Measurements from ENCODE around the gene NKAIN4.

Gene NKAIN4

DNA sequence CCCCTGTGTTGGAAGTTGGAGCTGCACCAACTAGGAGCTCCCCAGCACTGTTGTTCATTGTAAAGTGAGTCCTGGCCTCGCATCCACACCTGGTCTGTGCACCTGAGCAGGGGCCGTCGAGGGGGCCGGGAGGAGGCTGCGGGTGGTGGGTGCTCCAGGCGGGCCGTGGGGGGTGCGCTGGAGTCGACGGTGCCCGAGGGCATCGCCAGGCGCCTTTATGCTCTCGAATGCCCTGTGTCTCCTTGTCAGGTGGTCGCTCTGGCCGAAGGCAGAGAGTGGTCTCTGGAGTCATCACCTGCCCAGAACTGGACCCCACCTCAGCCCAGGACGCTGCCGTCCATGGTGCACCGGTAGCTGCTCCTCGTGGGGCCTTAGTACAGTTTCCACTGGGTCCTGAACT is 22.7 kb upstream of the NKAIN4 start:
- TF ChIP-seq Cebpa-rat (IDR thresholded peaks at IDR 0.05) = no peak
- Histone ChIP-seq H3K27ac (no peak overlapping the region), H3K9me3 (no peaks in the 10 kb centered on the region), H3K4me3 (no peak overlapping the region), H4K20me1 (peaks cover 57% of the 10 kb centered on the region), H3K9ac (no peak overlapping the region), H3K36me3 (peaks cover 68% of the 10 kb centered on the region), H3K4me2 (no peak overlapping the region), H3K27me3 (peaks cover under 1% of the 10 kb centered on the region; the same call in 1 of the 2 replicates), H3K4me1 (peaks cover 71% of the 10 kb centered on the region)

GRCh38 chr20:63275825-63276224 is 21.6 kb upstream of the NKAIN4 start:
- no peak for TF ChIP-seq Cebpa-rat (IDR thresholded peaks at IDR 0.05)
- peaks cover 12% of the 10 kb centered on the region; the same call in 1 of the 2 replicates for H3K27me3 ChIP-seq
- no peaks in the 10 kb centered on the region for H3K9me3 ChIP-seq
- H3K9ac ChIP-seq = no peak overlapping the region
- peaks cover 63% of the 10 kb centered on the region for H3K4me1 ChIP-seq
- H3K4me3 ChIP-seq = no peak overlapping the region
- no peak overlapping the region for H3K27ac ChIP-seq
- H3K4me2 ChIP-seq = no peak overlapping the region
- H4K20me1 ChIP-seq = peaks cover 52% of the 10 kb centered on the region
- H3K36me3 ChIP-seq = peaks cover 61% of the 10 kb centered on the region

GRCh38 chr20:63274381-63275228 is 20.3 kb upstream of the NKAIN4 start:
- peak overlapping the region; percentile 9; the same call in 1 of the 2 replicates for H3K27ac ChIP-seq
- H4K20me1 ChIP-seq = peaks cover 52% of the 10 kb centered on the region
- peak overlapping the region; percentile 34; the same call in 1 of the 2 replicates for H3K9ac ChIP-seq
- H3K36me3 ChIP-seq = peaks cover 51% of the 10 kb centered on the region
- no peak for TF ChIP-seq Cebpa-rat (IDR thresholded peaks at IDR 0.05)
- H3K4me1 ChIP-seq = peaks cover 51% of the 10 kb centered on the region
- peaks cover 13% of the 10 kb centered on the region; the same call in 1 of the 2 replicates for H3K27me3 ChIP-seq
- peak overlapping the region; percentile 86 for H3K4me2 ChIP-seq
- no peaks in the 10 kb centered on the region for H3K9me3 ChIP-seq
- no peak overlapping the region for H3K4me3 ChIP-seq

DNA sequence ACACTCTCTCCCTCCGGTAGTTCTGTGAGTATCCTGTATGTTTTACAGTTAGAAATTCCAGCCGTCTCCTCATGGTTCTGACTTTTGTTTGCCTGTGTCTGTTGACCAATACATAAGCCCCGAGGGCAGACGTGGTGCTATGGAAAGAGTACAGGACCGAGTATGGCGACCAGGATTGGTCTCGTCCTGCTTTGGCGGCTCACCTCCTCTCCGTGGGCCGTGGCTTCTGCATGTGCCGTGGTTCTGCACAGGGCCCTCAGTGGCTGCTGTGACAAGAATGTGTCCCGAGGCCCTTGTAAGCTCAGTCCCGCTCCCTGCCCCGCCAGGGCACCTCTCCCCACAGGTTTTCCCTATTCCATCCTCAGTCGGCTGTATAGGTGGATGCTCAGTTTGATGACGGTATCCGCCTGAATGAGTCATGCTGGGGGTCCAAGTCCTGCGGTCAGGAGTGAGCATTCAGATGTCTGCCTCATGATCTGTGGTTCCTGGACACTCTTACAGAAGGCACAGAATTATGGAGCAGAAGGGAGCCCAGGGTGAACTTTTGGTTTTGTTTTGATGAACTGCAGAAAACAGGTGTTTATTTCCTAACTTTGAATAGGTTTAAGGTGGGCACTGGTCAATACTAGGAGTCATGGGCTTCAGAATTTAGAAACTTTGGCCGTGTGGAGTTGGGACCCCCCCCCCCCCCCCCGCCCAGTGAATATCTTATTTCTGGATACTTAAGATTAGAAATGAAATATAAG is 19.5 kb upstream of the NKAIN4 start:
- peaks cover 14% of the 10 kb centered on the region; the same call in 1 of the 2 replicates for H3K27me3 ChIP-seq
- TF ChIP-seq Cebpa-rat (IDR thresholded peaks at IDR 0.05) = no peak
- peak overlapping the region; percentile 89 for H3K27ac ChIP-seq
- H3K9me3 ChIP-seq = no peaks in the 10 kb centered on the region
- H3K9ac ChIP-seq = peak overlapping the region; percentile 89
- peak overlapping the region; percentile 86 for H3K4me2 ChIP-seq
- peaks cover 43% of the 10 kb centered on the region for H3K36me3 ChIP-seq
- peaks cover 43% of the 10 kb centered on the region for H3K4me1 ChIP-seq
- peaks cover 52% of the 10 kb centered on the region for H4K20me1 ChIP-seq
- H3K4me3 ChIP-seq = peak overlapping the region; percentile 91

- no peak for TF ChIP-seq Cebpa-rat (IDR thresholded peaks at IDR 0.05)
- Histone ChIP-seq H3K4me3 (peak overlapping the region; percentile 91), H3K4me1 (peaks cover 39% of the 10 kb centered on the region), H3K4me2 (peak overlapping the region; percentile 86), H3K9ac (peak overlapping the region; percentile 89), H3K27ac (peak overlapping the region; percentile 89), H3K36me3 (peaks cover 37% of the 10 kb centered on the region), H3K9me3 (no peaks in the 10 kb centered on the region), H3K27me3 (peaks cover 15% of the 10 kb centered on the region; the same call in 1 of the 2 replicates), H4K20me1 (peaks cover 50% of the 10 kb centered on the region)
These were observed 18.9 kb upstream of the NKAIN4 start for GRCh38 chr20:63273059-63273579.

GRCh38 chr20:63272105-63273058 is 18.1 kb upstream of the NKAIN4 start, which contains the start of gene ARFGAP1:
TSS of gene ARFGAP1 (plus strand) at chr20:63272813. CDS start at chr20:63275581, 2,768 bp downstream.
- TF ChIP-seq Cebpa-rat (IDR thresholded peaks at IDR 0.05) = no peak
- Histone ChIP-seq H3K9me3 (no peaks in the 10 kb centered on the region), H3K27me3 (peaks cover 15% of the 10 kb centered on the region; the same call in 1 of the 2 replicates), H3K4me3 (peak within 1 kb of the TSS; percentile 91), H4K20me1 (peaks cover 43% of the 10 kb centered on the region), H3K4me2 (peak within 1 kb of the TSS; percentile 86), H3K36me3 (peaks cover 30% of the 10 kb centered on the region), H3K4me1 (peaks cover 39% of the 10 kb centered on the region), H3K9ac (peak within 1 kb of the TSS; percentile 89), H3K27ac (peak within 1 kb of the TSS; percentile 89)

- H3K27ac ChIP-seq = no peak overlapping the region
- no peak overlapping the region for H3K9ac ChIP-seq
- H3K9me3 ChIP-seq = no peaks in the 10 kb centered on the region
- peaks cover 44% of the 10 kb centered on the region for H3K4me1 ChIP-seq
- no peak overlapping the region for H3K4me3 ChIP-seq
- H3K27me3 ChIP-seq = peaks cover 15% of the 10 kb centered on the region; the same call in 1 of the 2 replicates
- TF ChIP-seq Cebpa-rat (IDR thresholded peaks at IDR 0.05) = no peak
- H4K20me1 ChIP-seq = peaks cover 27% of the 10 kb centered on the region
- no peak overlapping the region for H3K4me2 ChIP-seq
- H3K36me3 ChIP-seq = peaks cover 14% of the 10 kb centered on the region
These were observed 16.5 kb upstream of the NKAIN4 start for GRCh38 chr20:63270606-63271325.

DNA sequence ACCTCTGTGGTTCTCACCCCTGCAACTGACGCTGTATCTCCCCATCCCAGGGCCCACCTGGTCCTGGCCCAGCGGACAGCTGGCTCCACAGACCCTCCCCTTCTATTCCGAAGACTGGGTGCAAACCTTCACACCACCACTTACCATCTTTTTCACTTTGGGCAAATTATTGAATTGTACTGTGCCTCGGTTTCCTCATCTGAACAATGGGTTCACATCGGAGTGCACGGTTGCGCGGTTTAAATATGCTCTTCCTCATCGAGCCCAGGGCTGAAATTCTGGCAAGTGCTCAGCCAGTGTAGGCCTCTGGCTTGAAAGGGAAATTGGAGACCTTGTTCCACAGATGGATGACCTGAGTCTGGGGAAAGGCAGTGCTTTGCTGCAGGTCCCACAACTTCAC is 15.5 kb upstream of the NKAIN4 start:
- H3K4me2 ChIP-seq = no peak overlapping the region
- no peak overlapping the region for H3K4me3 ChIP-seq
- peaks cover 15% of the 10 kb centered on the region; the same call in 1 of the 2 replicates for H3K27me3 ChIP-seq
- peaks cover 3% of the 10 kb centered on the region; the same call in 1 of the 2 replicates for H3K36me3 ChIP-seq
- H3K4me1 ChIP-seq = peaks cover 36% of the 10 kb centered on the region
- TF ChIP-seq Cebpa-rat (IDR thresholded peaks at IDR 0.05) = no peak
- H3K9me3 ChIP-seq = no peaks in the 10 kb centered on the region
- no peak overlapping the region for H3K27ac ChIP-seq
- no peak overlapping the region for H3K9ac ChIP-seq
- H4K20me1 ChIP-seq = peaks cover 16% of the 10 kb centered on the region
